A549 (cell line): ENCODE data around the gene SAMD4B. TPM values are rescaled to one million over a fixed set of nuclear protein-coding genes. Genes with fewer than 3 reads are reported as not detected.

ENCODE experiments used
- BCL3 ChIP-seq: fragments of >200 bp; sonication (Bioruptor Twin); formaldehyde crosslinking; IDR thresholded peaks from 3 replicates; pipeline ENCODE4 v1.6.1; 2016
- CEBPB ChIP-seq, 2 experiments: fragments of >200 bp in 1 of 2; sonication (Bioruptor Twin) in 1 of 2; formaldehyde crosslinking in 1 of 2; IDR thresholded peaks; 2 replicates each; pipeline ENCODE4 v1.6.1; 2012 to 2016
- CHD2 ChIP-seq: fragments of 150-350 bp; IDR thresholded peaks from 2 replicates; pipeline ENCODE4 v1.6.1; 2014; ENCODE audit warnings: low read length; ENCODE audit not compliant: partially characterized antibody
- EHF ChIP-seq: fragments of 250-450 bp; sonication (Bioruptor Pico); IDR thresholded peaks from 2 replicates; pipeline ENCODE4 v1.5.0; 2020; ENCODE audit warnings: mild to moderate bottlenecking
- EHMT2 ChIP-seq: fragments of 200-600 bp; sonication (generic); IDR thresholded peaks from 2 replicates; pipeline ENCODE4 v1.6.1; 2016; ENCODE audit warnings: antibody characterized with exemption, low read depth, mild to moderate bottlenecking, moderate library complexity
- FOSB ChIP-seq: fragments of 250-450 bp; sonication (Bioruptor Pico); IDR thresholded peaks from 2 replicates; pipeline ENCODE4 v1.5.0; 2020; ENCODE audit warnings: mild to moderate bottlenecking, moderate library complexity
- GATA3 ChIP-seq: IDR thresholded peaks from 2 replicates; pipeline ENCODE4 v1.6.1; 2012; ENCODE audit warnings: borderline replicate concordance
- HES2 ChIP-seq: fragments of >200 bp; sonication (Bioruptor Twin); formaldehyde crosslinking; IDR thresholded peaks from 2 replicates; pipeline ENCODE4 v1.6.1; 2016
- HOXA7 ChIP-seq: fragments of 250-450 bp; sonication (Bioruptor Pico); IDR thresholded peaks from 2 replicates; pipeline ENCODE4 v1.5.0; 2020; ENCODE audit warnings: mild to moderate bottlenecking, moderate library complexity
- KDM5A ChIP-seq: fragments of 200-600 bp; sonication (generic); IDR thresholded peaks from 2 replicates; pipeline ENCODE4 v1.6.1; 2016; ENCODE audit warnings: antibody characterized with exemption, mild to moderate bottlenecking
- NR3C1 ChIP-seq: fragments of >200 bp; sonication (Bioruptor Twin); formaldehyde crosslinking; IDR thresholded peaks from 3 replicates; pipeline ENCODE4 v1.6.1; 2017
- PHF8 ChIP-seq: fragments of 200-600 bp; sonication (generic); IDR thresholded peaks from 2 replicates; pipeline ENCODE4 v1.6.1; 2016; ENCODE audit warnings: low read depth, mild to moderate bottlenecking, antibody characterized with exemption, moderate library complexity, borderline replicate concordance
- POLR2AphosphoS2 ChIP-seq: conservative IDR thresholded peaks from 2 replicates; pipeline ENCODE4 v1.6.1; 2012; ENCODE audit warnings: low read length, improper control_type of control experiment, inconsistent platforms
- RAD21 ChIP-seq, 2 experiments: fragments of >200 bp in 1 of 2; sonication (Bioruptor Twin) in 1 of 2; formaldehyde crosslinking in 1 of 2; IDR thresholded peaks in 1 of 2; conservative IDR thresholded peaks in 1 of 2; 2 replicates in 1 of 2; 3 replicates in 1 of 2; pipeline ENCODE4 v1.6.1; 2012 to 2018; ENCODE audit warnings: inconsistent platforms in 1 of 2
- RARB ChIP-seq: fragments of 250-450 bp; sonication (Bioruptor Pico); IDR thresholded peaks from 2 replicates; pipeline ENCODE4 v1.8.0; 2021; ENCODE audit warnings: mild to moderate bottlenecking, moderate library complexity
- ZSCAN20 ChIP-seq: fragments of 250-450 bp; sonication (Bioruptor Pico); IDR thresholded peaks from 2 replicates; pipeline ENCODE4 v1.8.0; 2022; ENCODE audit warnings: mild to moderate bottlenecking, moderate library complexity
- polyA plus RNA-seq, 4 experiments: library from polyadenylated mRNA; depleted of rRNA in 3 of 4; stranded (reverse); fragments of >200 nt; fragmentation: RNase III in 1 of 4; extraction: RNeasy Plus Mini Kit Qiagen cat#74134 plus additional on column Dnase treatment in 1 of 4; gene quantifications; 2 replicates in 3 of 4; 3 replicates in 1 of 4; pipeline ENCODE4 v1.2.3, GENCODE V29; 2011 to 2017
- TF ChIP-seq, protein P1 (sequence below): fragments of >200 bp; sonication (Bioruptor Twin); formaldehyde crosslinking; IDR thresholded peaks from 3 replicates; pipeline ENCODE4 v1.5.1; 2016
- TF ChIP-seq, protein P2 (sequence below): fragments of 450-650 bp; IDR thresholded peaks from 2 replicates; pipeline ENCODE4 v1.6.1; 2014; ENCODE audit warnings: antibody characterized with exemption
- TF ChIP-seq, protein P3 (sequence below): fragments of 200-600 bp; sonication (generic); IDR thresholded peaks from 2 replicates; pipeline ENCODE4 v1.6.1; 2016; ENCODE audit warnings: antibody characterized with exemption, mild to moderate bottlenecking, moderate library complexity
- TF ChIP-seq, protein P4 (sequence below): IDR thresholded peaks from 2 replicates; pipeline ENCODE4 v1.6.1; 2012

SAMD4B gene
- polyA plus RNA-seq, 2 of the 4 experiments (the other 2 are of a cell fraction) = 82.1 to 118 TPM

GRCh38 chr19:39397360-39398296, 55.4 kb downstream of the SAMD4B start (continued):
- no peak for TF ChIP-seq HES2
- TF ChIP-seq GATA3 = no peak; the same call in 1 of the 2 replicates
- no peak for TF ChIP-seq PHF8
- peak; percentile 64 for TF ChIP-seq CHD2
- TF ChIP-seq, protein P1, sequence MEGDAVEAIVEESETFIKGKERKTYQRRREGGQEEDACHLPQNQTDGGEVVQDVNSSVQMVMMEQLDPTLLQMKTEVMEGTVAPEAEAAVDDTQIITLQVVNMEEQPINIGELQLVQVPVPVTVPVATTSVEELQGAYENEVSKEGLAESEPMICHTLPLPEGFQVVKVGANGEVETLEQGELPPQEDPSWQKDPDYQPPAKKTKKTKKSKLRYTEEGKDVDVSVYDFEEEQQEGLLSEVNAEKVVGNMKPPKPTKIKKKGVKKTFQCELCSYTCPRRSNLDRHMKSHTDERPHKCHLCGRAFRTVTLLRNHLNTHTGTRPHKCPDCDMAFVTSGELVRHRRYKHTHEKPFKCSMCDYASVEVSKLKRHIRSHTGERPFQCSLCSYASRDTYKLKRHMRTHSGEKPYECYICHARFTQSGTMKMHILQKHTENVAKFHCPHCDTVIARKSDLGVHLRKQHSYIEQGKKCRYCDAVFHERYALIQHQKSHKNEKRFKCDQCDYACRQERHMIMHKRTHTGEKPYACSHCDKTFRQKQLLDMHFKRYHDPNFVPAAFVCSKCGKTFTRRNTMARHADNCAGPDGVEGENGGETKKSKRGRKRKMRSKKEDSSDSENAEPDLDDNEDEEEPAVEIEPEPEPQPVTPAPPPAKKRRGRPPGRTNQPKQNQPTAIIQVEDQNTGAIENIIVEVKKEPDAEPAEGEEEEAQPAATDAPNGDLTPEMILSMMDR = peak; percentile 100
- TF ChIP-seq, protein P2, sequence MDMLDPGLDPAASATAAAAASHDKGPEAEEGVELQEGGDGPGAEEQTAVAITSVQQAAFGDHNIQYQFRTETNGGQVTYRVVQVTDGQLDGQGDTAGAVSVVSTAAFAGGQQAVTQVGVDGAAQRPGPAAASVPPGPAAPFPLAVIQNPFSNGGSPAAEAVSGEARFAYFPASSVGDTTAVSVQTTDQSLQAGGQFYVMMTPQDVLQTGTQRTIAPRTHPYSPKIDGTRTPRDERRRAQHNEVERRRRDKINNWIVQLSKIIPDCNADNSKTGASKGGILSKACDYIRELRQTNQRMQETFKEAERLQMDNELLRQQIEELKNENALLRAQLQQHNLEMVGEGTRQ = peak; percentile 3; the same call in 1 of the 2 replicates
- TF ChIP-seq RARB (CRISPR knock-in tag) = 0 out of 2 replicates have a peak, but pooled peaks have one; percentile 17
- no peak for TF ChIP-seq EHMT2
- peak; percentile 100 for TF ChIP-seq RAD21 (conservative IDR thresholded peaks at IDR 0.05 in 1 of 2, IDR thresholded peaks at IDR 0.05 in 1 of 2)
- no peak for TF ChIP-seq FOSB (CRISPR knock-in tag)
- TF ChIP-seq POLR2AphosphoS2 = peak; percentile 86; the same call in 1 of the 2 replicates
- no peak for TF ChIP-seq EHF (CRISPR knock-in tag)
- no peak for TF ChIP-seq ZSCAN20 (CRISPR knock-in tag)
- TF ChIP-seq, protein P3, sequence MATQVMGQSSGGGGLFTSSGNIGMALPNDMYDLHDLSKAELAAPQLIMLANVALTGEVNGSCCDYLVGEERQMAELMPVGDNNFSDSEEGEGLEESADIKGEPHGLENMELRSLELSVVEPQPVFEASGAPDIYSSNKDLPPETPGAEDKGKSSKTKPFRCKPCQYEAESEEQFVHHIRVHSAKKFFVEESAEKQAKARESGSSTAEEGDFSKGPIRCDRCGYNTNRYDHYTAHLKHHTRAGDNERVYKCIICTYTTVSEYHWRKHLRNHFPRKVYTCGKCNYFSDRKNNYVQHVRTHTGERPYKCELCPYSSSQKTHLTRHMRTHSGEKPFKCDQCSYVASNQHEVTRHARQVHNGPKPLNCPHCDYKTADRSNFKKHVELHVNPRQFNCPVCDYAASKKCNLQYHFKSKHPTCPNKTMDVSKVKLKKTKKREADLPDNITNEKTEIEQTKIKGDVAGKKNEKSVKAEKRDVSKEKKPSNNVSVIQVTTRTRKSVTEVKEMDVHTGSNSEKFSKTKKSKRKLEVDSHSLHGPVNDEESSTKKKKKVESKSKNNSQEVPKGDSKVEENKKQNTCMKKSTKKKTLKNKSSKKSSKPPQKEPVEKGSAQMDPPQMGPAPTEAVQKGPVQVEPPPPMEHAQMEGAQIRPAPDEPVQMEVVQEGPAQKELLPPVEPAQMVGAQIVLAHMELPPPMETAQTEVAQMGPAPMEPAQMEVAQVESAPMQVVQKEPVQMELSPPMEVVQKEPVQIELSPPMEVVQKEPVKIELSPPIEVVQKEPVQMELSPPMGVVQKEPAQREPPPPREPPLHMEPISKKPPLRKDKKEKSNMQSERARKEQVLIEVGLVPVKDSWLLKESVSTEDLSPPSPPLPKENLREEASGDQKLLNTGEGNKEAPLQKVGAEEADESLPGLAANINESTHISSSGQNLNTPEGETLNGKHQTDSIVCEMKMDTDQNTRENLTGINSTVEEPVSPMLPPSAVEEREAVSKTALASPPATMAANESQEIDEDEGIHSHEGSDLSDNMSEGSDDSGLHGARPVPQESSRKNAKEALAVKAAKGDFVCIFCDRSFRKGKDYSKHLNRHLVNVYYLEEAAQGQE = no peak
- no peak for TF ChIP-seq CEBPB (IDR thresholded peaks at IDR 0.05)
- TF ChIP-seq BCL3 = no peak; the same call in 2 of the 3 replicates
- TF ChIP-seq, protein P4, sequence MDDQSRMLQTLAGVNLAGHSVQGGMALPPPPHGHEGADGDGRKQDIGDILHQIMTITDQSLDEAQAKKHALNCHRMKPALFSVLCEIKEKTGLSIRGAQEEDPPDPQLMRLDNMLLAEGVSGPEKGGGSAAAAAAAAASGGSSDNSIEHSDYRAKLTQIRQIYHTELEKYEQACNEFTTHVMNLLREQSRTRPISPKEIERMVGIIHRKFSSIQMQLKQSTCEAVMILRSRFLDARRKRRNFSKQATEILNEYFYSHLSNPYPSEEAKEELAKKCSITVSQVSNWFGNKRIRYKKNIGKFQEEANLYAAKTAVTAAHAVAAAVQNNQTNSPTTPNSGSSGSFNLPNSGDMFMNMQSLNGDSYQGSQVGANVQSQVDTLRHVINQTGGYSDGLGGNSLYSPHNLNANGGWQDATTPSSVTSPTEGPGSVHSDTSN = no peak; the same call in 1 of the 2 replicates
- TF ChIP-seq KDM5A = no peak
- TF ChIP-seq HOXA7 (CRISPR knock-in tag) = no peak
- TF ChIP-seq NR3C1 = no peak
